Lung (tissue), 12 donors: ENCODE data around the gene BSG. TPM values are rescaled to one million over a fixed set of nuclear protein-coding genes. Genes with fewer than 3 reads are reported as not detected.

Experiments
- ATAC-seq: fragments of 200-7000 bp; cut with Tn5 transposase; one replicate; pipeline ENCODE4 v1.9.1; 2020; ENCODE audit warnings: moderate number of reproducible peaks; ENCODE audit not compliant: insufficient read depth, low FRiP score
- DNase-seq, 3 donors: peaks; one replicate each; pipeline ENCODE4 v3.0.0-alpha.2; 2013 to 2017
- H3K27ac ChIP-seq, 2 donors: one replicate each; pipeline ENCODE4 v1.5.1; 2013; ENCODE audit warnings: mild to moderate bottlenecking in 2 of 2, moderate library complexity in 2 of 2, control low read depth in 1 of 2, inconsistent platforms in 1 of 2, low read depth in 1 of 2, low read length in 1 of 2
- H3K27me3 ChIP-seq, 3 donors: one replicate each; pipeline ENCODE4 v1.5.1; 2013; ENCODE audit warnings: low read length in 2 of 3; ENCODE audit not compliant: control insufficient read depth in 3 of 3, insufficient read depth in 3 of 3
- H3K36me3 ChIP-seq, 4 donors: one replicate each; pipeline ENCODE4 v1.5.1; 2013; ENCODE audit warnings: low read length in 4 of 4, mild to moderate bottlenecking in 1 of 4, moderate library complexity in 1 of 4; ENCODE audit not compliant: control insufficient read depth in 4 of 4, insufficient read depth in 4 of 4
- H3K4me1 ChIP-seq, 5 donors: one replicate each; pipeline ENCODE4 v1.5.1; 2013; ENCODE audit warnings: low read length in 5 of 5, mild to moderate bottlenecking in 2 of 5, moderate library complexity in 1 of 5; ENCODE audit not compliant: control insufficient read depth in 5 of 5, insufficient read depth in 5 of 5
- H3K4me3 ChIP-seq: one replicate; pipeline ENCODE4 v1.5.1; 2013; ENCODE audit warnings: mild to moderate bottlenecking, control low read depth, moderate library complexity
- H3K9ac ChIP-seq, 2 donors: one replicate each; pipeline ENCODE4 v1.5.1; 2013; ENCODE audit warnings: low read length in 2 of 2, control low read depth in 1 of 2; ENCODE audit not compliant: insufficient read depth in 1 of 2
- H3K9me3 ChIP-seq, 4 donors: one replicate each; pipeline ENCODE4 v1.5.1; 2013; ENCODE audit warnings: low read length in 3 of 4, mild to moderate bottlenecking in 1 of 4, moderate library complexity in 1 of 4; ENCODE audit not compliant: control insufficient read depth in 4 of 4, insufficient read depth in 3 of 4
- WGBS, 2 donors: extraction: QIAGEN DNeasy Blood & Tissue Kit; methylation state at CpG; one replicate each; pipeline ENCODE4 v1.1.7; 2013; 5-methylcytosine and 5-hydroxymethylcytosine counted together
- polyA plus RNA-seq, 2 donors: library from polyadenylated mRNA; stranded (reverse); fragments of 200-250 nt; gene quantifications; one replicate each; pipeline ENCODE4 v1.2.1, GENCODE V29; 2013
- total RNA-seq, 2 donors: library from RNA; depleted of rRNA in 1 of 2; stranded (reverse); fragments of >200 nt in 1 of 2; gene quantifications; one replicate each; pipeline ENCODE4 v1.2.1, GENCODE V29; 2014 to 2021
- TF ChIP-seq, protein P1 (sequence below): IDR thresholded peaks from 2 replicates; pipeline ENCODE4 v1.5.1; 2012; ENCODE audit warnings: mild to moderate bottlenecking; ENCODE audit errors: control extremely low read depth, extremely low read depth
- donor health status: control.
- donor health status: control.
- donor health status: Bipolar disorder and iron deficiency.
- donor health status: healthy.
- donor health status: DM: yes; HTN: yes; CAD: no.

Gene BSG
- total and polyA plus RNA-seq, 4 donors = 239 to 416 (median 355) TPM

DNA sequence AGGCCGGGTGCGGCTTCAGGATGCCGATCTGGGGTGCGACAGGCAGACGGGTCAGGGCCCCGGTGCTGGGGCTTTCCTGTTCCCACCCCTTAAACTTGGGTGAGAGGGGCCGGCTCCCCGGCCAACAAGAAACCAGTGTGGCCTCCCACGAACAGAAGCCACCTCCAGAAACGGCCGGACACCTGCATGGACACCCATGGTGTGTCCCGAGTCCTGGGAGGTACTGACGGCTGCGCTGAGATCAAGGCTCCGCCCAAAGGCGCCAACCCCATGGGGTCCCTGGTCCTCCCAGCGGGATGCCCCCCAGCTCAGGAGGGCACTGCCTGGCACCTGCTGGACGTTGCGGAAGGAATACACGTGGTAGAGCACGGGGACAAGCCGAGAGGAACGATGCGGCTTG is 49.4 kb downstream of the BSG start:
- Histone ChIP-seq H3K9ac (no peak overlapping the region), H3K9me3 (peaks cover 0 to 13% (median 0%) of the 10 kb centered on the region in 4 donors), H3K4me3 (no peak overlapping the region), H3K36me3 (peaks cover 3 to 78% (median 10%) of the 10 kb centered on the region in 4 donors), H3K4me1 (no peaks in the 10 kb centered on the region), H3K27me3 (no peaks in the 10 kb centered on the region), H3K27ac (no peak overlapping the region)
- TF ChIP-seq, protein P1, sequence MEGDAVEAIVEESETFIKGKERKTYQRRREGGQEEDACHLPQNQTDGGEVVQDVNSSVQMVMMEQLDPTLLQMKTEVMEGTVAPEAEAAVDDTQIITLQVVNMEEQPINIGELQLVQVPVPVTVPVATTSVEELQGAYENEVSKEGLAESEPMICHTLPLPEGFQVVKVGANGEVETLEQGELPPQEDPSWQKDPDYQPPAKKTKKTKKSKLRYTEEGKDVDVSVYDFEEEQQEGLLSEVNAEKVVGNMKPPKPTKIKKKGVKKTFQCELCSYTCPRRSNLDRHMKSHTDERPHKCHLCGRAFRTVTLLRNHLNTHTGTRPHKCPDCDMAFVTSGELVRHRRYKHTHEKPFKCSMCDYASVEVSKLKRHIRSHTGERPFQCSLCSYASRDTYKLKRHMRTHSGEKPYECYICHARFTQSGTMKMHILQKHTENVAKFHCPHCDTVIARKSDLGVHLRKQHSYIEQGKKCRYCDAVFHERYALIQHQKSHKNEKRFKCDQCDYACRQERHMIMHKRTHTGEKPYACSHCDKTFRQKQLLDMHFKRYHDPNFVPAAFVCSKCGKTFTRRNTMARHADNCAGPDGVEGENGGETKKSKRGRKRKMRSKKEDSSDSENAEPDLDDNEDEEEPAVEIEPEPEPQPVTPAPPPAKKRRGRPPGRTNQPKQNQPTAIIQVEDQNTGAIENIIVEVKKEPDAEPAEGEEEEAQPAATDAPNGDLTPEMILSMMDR = no peak
- no peak for ATAC-seq
- no peak for DNase-seq
- WGBS, 2 donors = 95 to 97% methylated on average over 24 of the region's 24 CpGs

DNA sequence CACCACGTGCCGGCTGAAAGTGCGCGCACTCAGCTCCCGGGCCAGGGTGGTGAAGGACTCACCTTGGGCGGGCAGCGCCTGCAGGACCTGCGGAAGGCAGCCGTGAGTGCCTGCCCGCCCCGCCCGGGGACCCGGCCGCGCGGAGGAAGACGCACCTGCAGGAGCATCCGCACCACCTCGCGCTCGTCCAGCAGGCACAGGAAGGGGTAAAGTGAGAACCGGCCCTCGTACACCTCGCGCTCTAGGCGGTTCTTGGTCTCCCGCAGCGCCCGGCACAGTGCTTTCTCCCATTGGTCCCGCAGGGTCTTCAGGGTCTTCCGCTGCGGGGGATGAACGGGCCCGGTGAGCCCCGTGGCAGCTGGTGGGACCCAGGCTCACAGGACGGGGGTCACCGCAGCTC is 50.3 kb downstream of the BSG start:
- no peak for ATAC-seq
- Histone ChIP-seq H3K36me3 (peaks cover 3 to 72% (median 10%) of the 10 kb centered on the region in 4 donors), H3K27ac (no peak overlapping the region), H3K4me1 (no peaks in the 10 kb centered on the region), H3K4me3 (no peak overlapping the region), H3K9me3 (peaks cover 0 to 11% (median 0%) of the 10 kb centered on the region in 4 donors), H3K9ac (no peak overlapping the region), H3K27me3 (no peaks in the 10 kb centered on the region)
- TF ChIP-seq, protein P1 = no peak
- DNase-seq = no peak
- WGBS, 2 donors = 97 to 98% methylated on average over 37 of the region's 37 CpGs

DNA sequence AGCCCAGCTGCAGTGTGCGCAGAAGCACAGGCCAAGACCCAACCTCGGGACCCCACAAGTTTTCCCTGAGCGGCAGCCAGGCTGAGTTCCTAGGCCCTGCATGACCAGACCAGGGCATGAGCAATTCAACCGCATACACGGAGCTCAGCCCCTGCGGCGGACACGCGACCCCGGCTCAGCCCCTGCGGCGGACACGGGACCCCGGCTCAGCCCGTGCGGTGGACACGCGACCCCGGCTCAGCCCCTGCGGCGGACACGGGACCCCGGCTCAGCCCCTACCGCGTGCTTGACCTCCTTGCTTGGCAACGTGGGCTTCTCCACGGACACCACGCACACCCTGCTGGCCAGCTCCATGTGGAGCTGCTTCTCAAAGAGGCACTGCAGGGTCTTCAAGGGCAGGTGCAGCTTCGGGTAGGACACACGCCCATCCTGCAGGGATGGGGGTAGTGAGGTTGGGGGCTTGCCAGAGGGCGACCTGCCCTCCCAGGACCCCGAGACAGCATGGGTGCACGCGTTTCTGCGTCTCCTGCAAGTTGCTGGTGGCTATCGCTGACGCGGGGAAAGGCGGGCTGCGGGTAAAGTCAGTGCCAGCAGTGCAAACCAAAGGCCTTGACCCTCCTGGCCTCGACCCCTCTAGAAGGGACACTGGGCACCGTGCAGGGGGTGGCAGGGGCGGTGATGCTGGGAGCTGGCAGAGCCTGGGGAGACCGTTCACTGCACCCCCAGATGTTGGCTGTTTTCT is 51.0 kb downstream of the BSG start:
- Histone ChIP-seq H3K9ac (no peak overlapping the region), H3K27ac (no peak overlapping the region), H3K36me3 (peaks cover 3 to 65% (median 9%) of the 10 kb centered on the region in 4 donors), H3K9me3 (peaks cover 0 to 7% (median 0%) of the 10 kb centered on the region in 4 donors), H3K27me3 (no peaks in the 10 kb centered on the region), H3K4me3 (no peak overlapping the region), H3K4me1 (no peaks in the 10 kb centered on the region)
- DNase-seq (no peak), ATAC-seq (no peak)
- TF ChIP-seq, protein P1 = no peak
- 95 to 96% methylated on average over 44 of the region's 44 CpGs for WGBS, 2 donors
